ENCODE data around the gene SOWAHC.

- TF ChIP-seq CTCF (IDR thresholded peaks at IDR 0.05; ENCODE audit: low read depth, low read length) (no peak), POLR2A (IDR thresholded peaks at IDR 0.05; ENCODE audit: extremely low read depth, insufficient read length) (no peak), MAX (IDR thresholded peaks at IDR 0.05; ENCODE audit: low read depth, low read length) (no peak), MYC (IDR thresholded peaks at IDR 0.05; ENCODE audit: low read depth, low read length) (no peak)
These were observed 33.9 kb downstream of the SOWAHC start for GRCh38 chr2:109648041-109648527.

All from NB4 (cell line).